ENCODE results near the gene IRX2. TPM values are rescaled to one million over a fixed set of nuclear protein-coding genes. Genes with fewer than 3 reads are reported as not detected.

IRX2 gene
- total and polyA plus RNA-seq, 2 of the 8 experiments (the other 6 are each of a cell fraction or from before 2014, with no cell fraction given): 23.4 to 40.4 TPM

- no peak for TF ChIP-seq EZH2 (IDR thresholded peaks at IDR 0.05; ENCODE audit: low read depth, low read length, severe bottlenecking)
These were observed 47.4 kb downstream of the IRX2 start (continued) for GRCh38 chr5:2704111-2704510.
